Activated CD4-positive, alpha-beta T cell treated with anti-CD3 and anti-CD28 coated beads, Interleukin-2, amount 50 U/mL, for 1 hour (primary cell): Measurements from ENCODE around the gene CENPK.
"Not testable (repeated sequence)": the region's sequence is repeated elsewhere in the genome, so short reads cannot be mapped to it uniquely, and the experiment has no call there.

Experiments used
- DNase-seq: peaks from one replicate; pipeline ENCODE4 v3.0.0-alpha.2; 2020

The CENPK gene

DNA sequence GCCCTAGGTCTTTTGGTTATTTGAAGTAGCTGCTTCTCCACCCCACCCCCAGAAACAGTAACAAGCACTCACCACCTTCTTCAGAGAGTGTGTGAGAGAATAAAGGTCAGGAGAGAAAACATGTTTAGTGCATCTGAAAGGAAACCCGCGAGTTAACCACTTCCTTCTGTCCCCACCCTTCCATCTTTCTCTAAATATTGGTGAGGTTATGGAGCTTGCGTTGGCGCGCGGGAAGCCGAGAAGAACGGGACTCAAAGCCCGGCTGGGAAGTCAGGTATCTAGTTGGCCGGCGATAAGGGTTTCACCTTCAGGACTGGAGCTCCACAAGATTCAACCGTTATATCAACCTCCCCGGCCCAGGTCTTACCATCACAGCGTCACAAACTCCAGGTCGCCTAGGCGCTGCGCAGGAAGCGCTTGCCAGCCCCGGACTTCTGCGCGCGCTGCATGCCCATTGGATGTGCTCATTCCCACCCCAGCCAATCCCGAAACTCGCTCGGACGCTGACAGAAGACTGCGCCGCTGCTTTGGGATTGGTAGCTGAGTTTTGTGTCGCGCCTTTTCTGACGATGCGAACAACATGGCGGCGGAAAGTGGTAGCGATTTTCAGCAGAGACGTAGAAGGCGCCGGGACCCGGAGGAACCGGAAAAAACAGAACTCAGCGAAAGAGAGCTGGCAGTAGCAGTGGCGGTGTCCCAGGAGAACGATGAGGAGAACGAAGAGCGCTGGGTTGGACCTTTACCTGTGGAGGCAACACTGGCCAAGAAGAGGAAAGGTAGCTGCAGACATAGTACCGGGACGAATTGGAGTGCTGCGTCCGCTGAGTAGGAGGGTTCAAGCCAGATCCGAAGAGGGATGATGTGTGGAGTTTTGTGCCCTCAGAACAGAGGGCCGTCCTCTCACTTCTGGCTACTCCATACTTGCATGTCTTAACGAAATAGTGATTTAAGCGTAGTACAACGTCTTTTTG is at the start of gene CENPK, which contains the start of gene PPWD1:
Gene CENPK, minus strand, starts transcription at position 438 of the 971 bp plus-strand sequence. CDS start 8,261 bp downstream, outside the sequence.
Gene PPWD1, plus strand, starts transcription at position 566 of the 971 bp plus-strand sequence. Its CDS starts 15 bp downstream, at position 581.
- DNase-seq = peak; percentile 92

GRCh38 chr5:65612298-65612907 is 49.4 kb upstream of the CENPK start:
- no peak for DNase-seq

GRCh38 chr5:65611524-65611923 is 48.6 kb upstream of the CENPK start:
- DNase-seq = no peak

DNA sequence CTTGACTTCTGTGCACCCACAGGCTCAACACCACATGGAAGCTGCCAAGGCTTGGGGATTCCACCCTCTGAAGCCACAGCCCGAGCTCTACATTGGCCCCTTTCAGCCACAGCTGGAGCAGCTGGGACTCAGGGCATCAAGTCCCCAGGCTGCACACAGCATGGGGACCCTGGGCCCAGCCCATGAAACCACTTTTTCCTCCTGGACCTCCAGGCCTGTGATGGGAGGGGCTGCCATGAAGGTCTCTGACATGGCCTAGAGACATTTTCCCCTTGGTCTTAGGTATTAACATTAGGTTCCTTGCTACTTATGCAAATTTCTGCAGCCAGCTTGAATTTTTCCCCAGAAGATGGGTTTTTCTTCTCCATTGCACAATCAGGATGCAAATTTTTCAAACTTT is 38.8 kb upstream of the CENPK start:
- not testable (repeated sequence) for DNase-seq

DNA sequence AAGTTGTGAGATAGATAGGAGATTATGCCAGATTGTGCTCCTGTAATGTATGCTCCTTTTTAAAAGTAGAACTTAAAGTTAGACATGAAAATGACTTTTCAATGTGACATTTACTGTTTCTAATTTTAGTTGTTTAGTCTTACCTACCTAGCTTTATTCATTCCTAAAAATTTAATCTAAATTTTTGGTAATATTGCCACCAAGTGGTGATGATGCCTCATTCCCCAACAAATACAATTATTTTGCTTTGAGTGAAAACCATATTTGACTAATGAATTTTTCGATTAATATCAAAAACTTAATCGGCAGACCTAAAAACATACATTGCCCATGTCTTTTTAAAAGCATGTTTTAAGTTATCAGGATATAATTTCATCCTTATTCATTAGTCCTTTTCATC is 25.7 kb upstream of the CENPK start:
- no peak for DNase-seq

DNA sequence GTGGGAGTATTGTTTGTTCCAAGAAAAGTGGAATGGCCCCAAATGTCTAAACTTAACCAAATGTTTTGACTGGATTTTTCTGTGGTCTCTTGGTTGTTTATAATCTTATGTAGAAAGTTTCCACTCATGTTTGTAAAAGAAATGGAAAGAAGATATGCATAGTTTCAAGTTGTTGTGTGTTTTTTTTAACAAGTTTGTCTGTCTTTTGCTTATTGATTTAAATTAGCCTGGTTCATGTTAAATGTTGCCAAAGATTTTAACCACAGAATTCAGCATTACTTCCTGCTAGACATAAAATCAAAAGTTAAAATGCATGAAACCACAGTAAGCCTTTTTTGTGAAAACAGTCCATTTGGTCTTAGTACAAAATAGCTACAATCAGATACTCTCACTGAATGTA is 14.2 kb upstream of the CENPK start:
- DNase-seq = no peak

DNA sequence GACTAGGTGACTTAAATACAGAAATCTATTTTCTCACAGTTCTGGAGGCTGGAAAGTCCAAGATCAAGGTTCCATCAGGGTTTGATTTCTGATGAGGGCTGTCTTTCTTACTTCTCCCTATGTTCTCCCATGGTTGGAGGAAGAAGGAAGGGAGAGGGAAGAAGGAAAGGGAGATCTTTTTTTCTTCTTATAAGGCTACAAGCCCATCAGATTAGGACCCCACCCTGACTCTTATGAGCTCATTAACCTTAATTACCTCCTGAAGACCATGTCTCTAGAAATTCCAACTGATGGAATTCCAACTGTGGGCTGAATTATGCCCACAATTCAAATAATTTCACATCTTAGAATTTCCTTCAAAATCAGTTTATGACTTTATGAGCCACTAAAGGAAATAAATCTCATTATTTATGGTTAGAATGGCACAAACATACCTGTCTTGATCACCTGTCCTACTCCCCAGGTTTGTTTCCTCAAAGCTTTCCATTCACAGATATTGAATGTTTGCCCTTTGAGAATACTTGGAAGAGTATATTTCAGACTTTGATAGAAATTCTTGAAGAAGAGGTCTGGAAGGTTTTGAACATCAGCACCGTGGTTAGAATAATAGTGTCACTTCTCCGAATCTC is 7.7 kb upstream of the CENPK start:
- DNase-seq = no peak

GRCh38 chr5:65566505-65566904 is 3.5 kb upstream of the CENPK start:
- DNase-seq = no peak

- no peak for DNase-seq
These were observed 809 bp upstream of the CENPK start for GRCh38 chr5:65563777-65564176.

DNA sequence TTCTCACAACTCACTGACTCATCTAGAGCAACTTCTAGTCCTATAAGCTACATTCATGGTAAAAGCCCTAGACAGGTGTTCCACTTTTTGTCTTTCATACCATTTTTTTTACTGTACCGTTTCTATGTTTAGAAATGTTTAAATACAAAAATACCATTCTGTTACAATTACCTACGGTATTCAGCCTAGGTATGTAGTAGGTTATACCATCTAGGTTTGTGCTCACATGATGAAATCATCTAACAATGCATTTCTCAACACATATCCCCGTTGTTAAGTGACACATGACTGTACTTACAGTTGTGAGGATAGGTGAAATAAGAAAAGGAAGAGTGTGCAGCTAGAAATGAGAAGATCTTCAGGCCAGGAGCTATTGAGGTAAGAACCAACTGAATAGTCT is 6.2 kb downstream of the CENPK start:
- DNase-seq = no peak

DNA sequence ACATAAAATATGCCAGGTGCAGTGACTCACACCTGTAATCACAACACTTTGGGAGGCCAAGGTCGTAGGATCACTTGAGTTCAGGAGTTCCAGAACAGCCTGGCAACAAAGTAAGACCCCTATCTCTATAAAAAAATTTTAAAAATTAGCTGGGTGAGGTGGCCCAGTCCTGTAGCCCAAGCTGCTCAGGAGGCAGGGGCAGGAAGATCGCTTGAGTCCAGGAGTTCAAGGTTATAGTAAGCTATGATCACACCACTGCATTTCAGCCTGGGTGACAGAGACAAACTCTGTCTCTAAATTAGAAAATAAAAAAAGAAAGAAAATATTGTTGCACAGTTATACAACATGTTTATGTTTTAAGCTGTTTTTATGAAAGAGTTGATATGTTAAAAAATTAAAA is 6.8 kb downstream of the CENPK start:
- no peak for DNase-seq

GRCh38 chr5:65555287-65555686 is 7.7 kb downstream of the CENPK start:
- DNase-seq = no peak

DNA sequence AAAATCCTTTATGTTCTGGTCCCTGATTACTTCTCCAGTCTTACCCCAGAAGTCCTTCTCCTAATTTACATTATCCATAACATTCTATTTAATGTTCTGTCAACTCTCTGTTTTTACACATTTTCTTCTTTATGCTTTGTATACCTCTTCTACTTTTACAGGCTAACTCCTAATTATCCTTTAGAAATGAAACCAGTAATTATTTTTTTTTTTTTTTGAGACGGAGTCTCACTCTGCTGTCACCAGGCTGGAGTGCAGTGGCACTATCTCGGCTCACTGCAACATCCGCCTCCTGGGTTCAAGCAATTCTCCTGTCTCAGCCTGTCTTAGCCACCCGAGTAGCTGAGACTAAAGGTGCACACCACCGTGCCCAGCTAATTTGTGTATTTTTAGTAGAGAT is 9.0 kb downstream of the CENPK start:
- no peak for DNase-seq

GRCh38 chr5:65548281-65548680 is 14.7 kb downstream of the CENPK start:
- DNase-seq = no peak

- DNase-seq = no peak
These were observed 16.8 kb downstream of the CENPK start for GRCh38 chr5:65546141-65546540.

- DNase-seq = no peak
These were observed 18.5 kb downstream of the CENPK start for GRCh38 chr5:65544473-65544872.

GRCh38 chr5:65539827-65540226 is 23.1 kb downstream of the CENPK start:
- no peak for DNase-seq

GRCh38 chr5:65535529-65535987 is 27.4 kb downstream of the CENPK start:
- no peak for DNase-seq

- no peak for DNase-seq
These were observed 32.1 kb downstream of the CENPK start for GRCh38 chr5:65530904-65531303.

DNA sequence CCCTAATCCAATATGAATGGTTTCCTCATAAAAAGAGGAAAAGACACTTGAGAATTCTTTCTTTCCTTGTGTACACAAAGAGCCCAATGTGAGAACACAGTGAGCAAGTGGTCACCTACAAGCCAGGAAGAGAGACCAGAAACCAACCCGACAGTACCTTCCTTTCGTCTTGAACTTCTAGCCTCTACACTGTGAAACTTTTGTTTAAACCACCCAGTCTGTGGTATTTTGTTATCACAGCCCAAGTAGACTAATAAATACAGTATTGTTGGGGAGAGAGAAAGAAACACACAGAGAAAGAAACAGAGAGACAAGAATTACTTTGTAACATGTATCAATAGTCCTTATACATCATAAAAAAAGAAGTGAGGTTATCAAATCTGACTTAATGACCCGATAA is 37.2 kb downstream of the CENPK start:
- DNase-seq = no peak

GRCh38 chr5:65512170-65512937 is 50.6 kb downstream of the CENPK start:
- no peak for DNase-seq

DNA sequence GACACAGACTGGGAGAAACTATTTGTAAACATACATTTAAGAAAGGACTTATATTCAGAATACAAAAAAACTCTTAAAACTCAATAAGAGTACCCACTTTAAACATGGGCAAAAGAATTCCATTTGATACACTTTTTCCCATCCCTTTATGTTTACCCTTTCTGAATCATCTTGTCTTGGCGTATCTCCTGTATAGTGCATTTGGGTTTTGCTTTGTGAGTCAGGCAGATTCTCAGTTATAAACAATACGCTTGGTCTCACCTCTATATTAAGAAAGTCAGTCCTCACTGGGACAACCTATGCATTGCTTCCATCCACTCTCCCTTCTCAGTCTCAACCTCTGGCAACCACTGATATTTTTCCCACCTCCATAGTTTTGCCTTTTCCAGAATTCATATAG is 54.0 kb downstream of the CENPK start:
- no peak for DNase-seq

DNA sequence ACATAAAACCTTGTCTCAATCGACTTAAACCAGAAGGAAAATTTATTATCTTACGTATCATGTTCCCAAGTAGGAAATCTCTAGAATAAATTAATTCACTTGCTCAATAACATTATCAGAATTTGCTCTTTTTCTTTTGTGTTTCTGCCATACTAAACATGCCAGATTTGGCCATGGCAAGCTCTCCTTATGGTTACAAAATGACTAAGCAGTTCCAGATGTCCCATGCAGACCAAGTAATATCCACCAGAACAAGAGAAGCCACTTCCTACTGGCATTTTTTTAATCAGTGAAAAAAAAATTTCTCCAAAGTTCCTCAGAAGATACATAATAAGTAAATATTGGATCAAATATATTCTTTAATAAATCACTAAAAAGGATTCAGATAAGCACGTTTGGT is 56.0 kb downstream of the CENPK start:
- no peak for DNase-seq
